A549 (cell line): ENCODE results near the gene DYSF. TPM values are rescaled to one million over a fixed set of nuclear protein-coding genes. Genes with fewer than 3 reads are reported as not detected.

Experiments
- ATAC-seq, 2 experiments: fragments of 200-7000 bp in 1 of 2; fragments of >200 bp in 1 of 2; cut with Nextera tagmentation in 1 of 2; cut with Tn5 transposase in 1 of 2; 3 replicates each; pipeline versions ENCODE4 v1.8.0 to v1.9.1; 2018 to 2020; ENCODE audit warnings: mild to moderate bottlenecking in 1 of 2, moderate library complexity in 1 of 2
- CTCF ChIA-PET: fragments of 300-600 bp; sonication (Branson Sonifier 250); formaldehyde crosslinking; extraction: SDS; loops from one replicate; lab custom pipeline; 2021; ENCODE audit warnings: antibody characterized with exemption, inconsistent platforms; lab: Yijun Ruan, JAX
- POLR2A ChIA-PET: fragments of 350-600 bp; formaldehyde crosslinking; extraction: SDS; loops from one replicate; lab custom pipeline; 2021; ENCODE audit warnings: antibody characterized with exemption, inconsistent platforms; lab: Yijun Ruan, JAX
- DNase-seq, 2 experiments: peaks; one replicate each; pipeline versions ENCODE4 v3.0.0 to v3.0.0-alpha.2; 2011 to 2016; ENCODE audit warnings: low read depth in 1 of 2, low spot score in 1 of 2
- FAIRE-seq: peaks from 2 replicates; lab custom pipeline; 2011; peaks lifted over from hg19 to GRCh38; lab: Jason Lieb, UNC
- H3K27ac ChIP-seq, 2 experiments: fragments of >200 bp; sonication (Bioruptor Twin); formaldehyde crosslinking; 3 replicates each; pipeline ENCODE4 v1.5.1; 2016 to 2017
- H3K4me1 ChIP-seq: fragments of >200 bp; sonication (Bioruptor Twin); formaldehyde crosslinking; 3 replicates; pipeline ENCODE4 v1.6.1; 2016
- H3K4me2 ChIP-seq: fragments of >200 bp; sonication (Bioruptor Twin); formaldehyde crosslinking; 3 replicates; pipeline ENCODE4 v1.6.1; 2016
- H3K4me3 ChIP-seq: fragments of >200 bp; sonication (Bioruptor Twin); formaldehyde crosslinking; 3 replicates; pipeline ENCODE4 v1.5.1; 2016
- H3K9me3 ChIP-seq: fragments of >200 bp; sonication (Bioruptor Twin); formaldehyde crosslinking; 3 replicates; pipeline ENCODE4 v1.6.1; 2016
- ATOH8 ChIP-seq: fragments of 250-450 bp; sonication (Bioruptor Pico); IDR thresholded peaks from 2 replicates; pipeline ENCODE4 v1.5.0; 2020; ENCODE audit warnings: low read depth, mild to moderate bottlenecking, moderate library complexity
- CBX2 ChIP-seq: fragments of 200-600 bp; sonication (generic); IDR thresholded peaks from 2 replicates; pipeline ENCODE4 v1.6.1; 2016; ENCODE audit warnings: low read depth, mild to moderate bottlenecking, borderline replicate concordance
- EHF ChIP-seq: fragments of 250-450 bp; sonication (Bioruptor Pico); IDR thresholded peaks from 2 replicates; pipeline ENCODE4 v1.5.0; 2020; ENCODE audit warnings: mild to moderate bottlenecking
- ELK1 ChIP-seq: fragments of 150-350 bp; IDR thresholded peaks from 2 replicates; pipeline ENCODE4 v1.6.1; 2014; ENCODE audit warnings: low read depth, mild to moderate bottlenecking, low read length
- EP300 ChIP-seq, 2 experiments: fragments of >200 bp; sonication (Bioruptor Twin); formaldehyde crosslinking; IDR thresholded peaks; 2 replicates in 1 of 2; 3 replicates in 1 of 2; pipeline ENCODE4 v1.6.1; 2016 to 2017
- HDAC2 ChIP-seq: fragments of 200-600 bp; sonication (generic); IDR thresholded peaks from 2 replicates; pipeline ENCODE4 v1.6.1; 2016
- HEYL ChIP-seq: fragments of 250-450 bp; sonication (Bioruptor Pico); IDR thresholded peaks from 2 replicates; pipeline ENCODE4 v1.8.0; 2021; ENCODE audit warnings: mild to moderate bottlenecking, moderate library complexity
- HMGXB4 ChIP-seq: fragments of 250-450 bp; sonication (Bioruptor Pico); IDR thresholded peaks from 2 replicates; pipeline ENCODE4 v1.5.0; 2021; ENCODE audit warnings: mild to moderate bottlenecking, moderate library complexity, borderline replicate concordance
- HOXA7 ChIP-seq: fragments of 250-450 bp; sonication (Bioruptor Pico); IDR thresholded peaks from 2 replicates; pipeline ENCODE4 v1.5.0; 2020; ENCODE audit warnings: mild to moderate bottlenecking, moderate library complexity
- HOXB13 ChIP-seq: fragments of 250-450 bp; sonication (Bioruptor Pico); IDR thresholded peaks from 2 replicates; pipeline ENCODE4 v1.5.0; 2020; ENCODE audit warnings: low read depth, mild to moderate bottlenecking, moderate library complexity
- HOXB5 ChIP-seq: fragments of 250-450 bp; sonication (Bioruptor Pico); IDR thresholded peaks from 2 replicates; pipeline ENCODE4 v1.5.0; 2020; ENCODE audit warnings: mild to moderate bottlenecking, moderate library complexity
- JUNB ChIP-seq: fragments of >200 bp; sonication (Bioruptor Twin); formaldehyde crosslinking; IDR thresholded peaks from 2 replicates; pipeline ENCODE4 v1.6.1; 2016
- MYC ChIP-seq: IDR thresholded peaks from 2 replicates; pipeline ENCODE4 v1.6.1; 2012; ENCODE audit warnings: mild to moderate bottlenecking, inconsistent platforms, low read length, improper control_type of control experiment, borderline replicate concordance
- NFE2L2 ChIP-seq: fragments of 150-350 bp; conservative IDR thresholded peaks from 2 replicates; pipeline ENCODE4 v1.6.1; 2014; ENCODE audit warnings: low read length
- NR3C1 ChIP-seq: fragments of >200 bp; sonication (Bioruptor Twin); formaldehyde crosslinking; IDR thresholded peaks from 3 replicates; pipeline ENCODE4 v1.6.1; 2017
- RAD21 ChIP-seq, 2 experiments: fragments of >200 bp in 1 of 2; sonication (Bioruptor Twin) in 1 of 2; formaldehyde crosslinking in 1 of 2; IDR thresholded peaks in 1 of 2; conservative IDR thresholded peaks in 1 of 2; 2 replicates in 1 of 2; 3 replicates in 1 of 2; pipeline ENCODE4 v1.6.1; 2012 to 2018; ENCODE audit warnings: inconsistent platforms in 1 of 2
- RARB ChIP-seq: fragments of 250-450 bp; sonication (Bioruptor Pico); IDR thresholded peaks from 2 replicates; pipeline ENCODE4 v1.8.0; 2021; ENCODE audit warnings: mild to moderate bottlenecking, moderate library complexity
- RFX5 ChIP-seq: fragments of 450-650 bp; IDR thresholded peaks from 2 replicates; pipeline ENCODE4 v1.7.1; 2014; ENCODE audit warnings: antibody characterized with exemption, mild to moderate bottlenecking, moderate library complexity
- SMC3 ChIP-seq: fragments of >200 bp; sonication (Bioruptor Twin); formaldehyde crosslinking; IDR thresholded peaks from 3 replicates; pipeline ENCODE4 v1.6.1; 2018; ENCODE audit warnings: inconsistent platforms
- TFCP2L1 ChIP-seq: fragments of 250-450 bp; sonication (Bioruptor Pico); IDR thresholded peaks from 2 replicates; pipeline ENCODE4 v1.5.0; 2021; ENCODE audit warnings: mild to moderate bottlenecking
- ZFP36 ChIP-seq: fragments of 450-650 bp; IDR thresholded peaks from 2 replicates; pipeline ENCODE4 v1.6.1; 2014; ENCODE audit warnings: borderline replicate concordance; ENCODE audit not compliant: partially characterized antibody
- ZNF302 ChIP-seq: fragments of 250-450 bp; sonication (Bioruptor Pico); IDR thresholded peaks from 2 replicates; pipeline ENCODE4 v1.9.0; 2021; ENCODE audit warnings: inconsistent platforms, mild to moderate bottlenecking, moderate library complexity
- WGBS: methylation state at CpG from one replicate; pipeline ENCODE4 v1.1.6; 2017; ENCODE audit errors: missing lambda C conversion rate; 5-methylcytosine and 5-hydroxymethylcytosine counted together
- polyA plus RNA-seq, 4 experiments: library from polyadenylated mRNA; depleted of rRNA in 3 of 4; stranded (reverse); fragments of >200 nt; fragmentation: RNase III in 1 of 4; extraction: RNeasy Plus Mini Kit Qiagen cat#74134 plus additional on column Dnase treatment in 1 of 4; gene quantifications; 2 replicates in 3 of 4; 3 replicates in 1 of 4; pipeline ENCODE4 v1.2.3, GENCODE V29; 2011 to 2017

The DYSF gene
- polyA plus RNA-seq, 2 of the 4 experiments (the other 2 are of a cell fraction): 0.36 to 0.98 TPM

- TF ChIP-seq ELK1 (no peak), HEYL (CRISPR knock-in tag) (no peak), HMGXB4 (no peak), HDAC2 (no peak), ZNF302 (CRISPR knock-in tag) (no peak), MYC (peak; percentile 34; the same call in 1 of the 2 replicates), EP300 (IDR thresholded peaks at IDR 0.05) (no peak), RFX5 (no peak), SMC3 (peak; percentile 80), ATOH8 (CRISPR knock-in tag) (no peak)
Observed at GRCh38 chr2:71548646-71549425, 95.5 kb downstream of the DYSF start (continued).

GRCh38 chr2:71550801-71551630, 97.7 kb downstream of the DYSF start:
- 72% methylated on average over 10 of the region's 11 CpGs for WGBS
- no peak overlapping the region for H3K4me3 ChIP-seq
- CTCF ChIA-PET: interaction anchor here (0.8 to 14.0 kb wide), 13 partner anchors 16 to 1422 kb away, joined by 3 to 185 read pairs (median 4); partner anchors contain the start of genes CYP26B1 and SPR
- TF ChIP-seq MYC (no peak), EHF (CRISPR knock-in tag) (no peak), JUNB (no peak), HOXA7 (CRISPR knock-in tag) (no peak), ATOH8 (CRISPR knock-in tag) (no peak), TFCP2L1 (no peak), HMGXB4 (no peak), HOXB13 (CRISPR knock-in tag) (no peak), CBX2 (no peak), RAD21 (conservative IDR thresholded peaks at IDR 0.05 in 1 of 2, IDR thresholded peaks at IDR 0.05 in 1 of 2) (no peak), SMC3 (no peak), NFE2L2 (no peak), ZFP36 (no peak), RARB (no peak), NR3C1 (no peak), HOXB5 (CRISPR knock-in tag) (no peak)
- TF ChIP-seq, all 56 proteins: peak for 0
- Histone ChIP-seq H3K27ac (no peak overlapping the region), H3K4me1 (no peaks in the 10 kb centered on the region), H3K9me3 (no peaks in the 10 kb centered on the region), H3K4me2 (no peak overlapping the region)
- POLR2A ChIA-PET: no interaction called here
- FAIRE-seq (no peak), ATAC-seq (no peak), DNase-seq (no peak)
